Measurements from ENCODE around the gene SEC14L5.

SEC14L5 gene

DNA sequence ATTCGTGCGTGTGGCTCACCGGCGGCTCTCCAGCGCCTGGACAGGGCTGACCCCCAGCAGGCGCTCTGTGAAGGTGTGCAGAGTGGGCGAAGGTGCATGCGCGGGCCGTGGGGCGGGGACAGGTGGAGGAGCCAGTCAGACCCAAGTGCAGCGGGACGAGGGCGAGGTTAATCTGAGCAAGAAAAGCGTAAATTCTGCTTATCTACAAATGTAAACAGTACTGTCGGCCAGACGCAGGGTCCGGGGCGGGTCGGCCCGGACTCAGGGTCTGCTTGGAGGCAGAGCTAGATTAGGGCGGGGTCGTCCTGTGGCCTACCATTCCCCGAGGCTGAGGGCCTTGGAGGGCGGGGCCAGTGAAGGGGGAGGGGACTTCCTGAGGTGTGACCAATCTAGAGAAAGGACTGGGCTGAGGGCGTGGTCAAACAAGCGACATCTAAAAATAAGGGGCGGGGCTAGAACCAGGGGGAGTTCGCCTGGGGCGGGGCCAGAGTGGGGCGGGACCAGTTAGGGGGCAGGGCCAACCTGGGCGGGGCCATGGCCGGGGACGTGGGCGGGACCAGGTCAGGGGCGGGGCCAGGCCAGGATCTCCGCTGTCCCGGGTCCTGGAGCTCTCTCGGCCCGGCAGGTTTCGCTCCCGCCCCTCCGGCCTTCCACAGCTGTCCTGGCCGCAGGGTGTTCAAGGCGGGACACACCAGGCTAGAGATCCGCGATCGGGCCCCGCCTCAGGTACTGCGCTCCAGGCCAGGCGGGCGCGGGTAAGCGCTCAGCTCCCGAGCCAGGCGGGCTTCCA is at the start of gene SEC14L5:
SEC14L5 (plus strand) TSS at position 611 of the 790 bp plus-strand sequence. CDS start 994 bp downstream, outside the sequence.
- TF ChIP-seq, protein P1, sequence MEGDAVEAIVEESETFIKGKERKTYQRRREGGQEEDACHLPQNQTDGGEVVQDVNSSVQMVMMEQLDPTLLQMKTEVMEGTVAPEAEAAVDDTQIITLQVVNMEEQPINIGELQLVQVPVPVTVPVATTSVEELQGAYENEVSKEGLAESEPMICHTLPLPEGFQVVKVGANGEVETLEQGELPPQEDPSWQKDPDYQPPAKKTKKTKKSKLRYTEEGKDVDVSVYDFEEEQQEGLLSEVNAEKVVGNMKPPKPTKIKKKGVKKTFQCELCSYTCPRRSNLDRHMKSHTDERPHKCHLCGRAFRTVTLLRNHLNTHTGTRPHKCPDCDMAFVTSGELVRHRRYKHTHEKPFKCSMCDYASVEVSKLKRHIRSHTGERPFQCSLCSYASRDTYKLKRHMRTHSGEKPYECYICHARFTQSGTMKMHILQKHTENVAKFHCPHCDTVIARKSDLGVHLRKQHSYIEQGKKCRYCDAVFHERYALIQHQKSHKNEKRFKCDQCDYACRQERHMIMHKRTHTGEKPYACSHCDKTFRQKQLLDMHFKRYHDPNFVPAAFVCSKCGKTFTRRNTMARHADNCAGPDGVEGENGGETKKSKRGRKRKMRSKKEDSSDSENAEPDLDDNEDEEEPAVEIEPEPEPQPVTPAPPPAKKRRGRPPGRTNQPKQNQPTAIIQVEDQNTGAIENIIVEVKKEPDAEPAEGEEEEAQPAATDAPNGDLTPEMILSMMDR (IDR thresholded peaks at IDR 0.05; ENCODE audit: insufficient read depth, low read depth, low read length, missing control alignments): no peak
- peak within 1 kb of the TSS; percentile 64 for H3K4me3 ChIP-seq (ENCODE audit: low read length)
- DNase-seq (ENCODE audit: low read depth): peak; percentile 98

DNA sequence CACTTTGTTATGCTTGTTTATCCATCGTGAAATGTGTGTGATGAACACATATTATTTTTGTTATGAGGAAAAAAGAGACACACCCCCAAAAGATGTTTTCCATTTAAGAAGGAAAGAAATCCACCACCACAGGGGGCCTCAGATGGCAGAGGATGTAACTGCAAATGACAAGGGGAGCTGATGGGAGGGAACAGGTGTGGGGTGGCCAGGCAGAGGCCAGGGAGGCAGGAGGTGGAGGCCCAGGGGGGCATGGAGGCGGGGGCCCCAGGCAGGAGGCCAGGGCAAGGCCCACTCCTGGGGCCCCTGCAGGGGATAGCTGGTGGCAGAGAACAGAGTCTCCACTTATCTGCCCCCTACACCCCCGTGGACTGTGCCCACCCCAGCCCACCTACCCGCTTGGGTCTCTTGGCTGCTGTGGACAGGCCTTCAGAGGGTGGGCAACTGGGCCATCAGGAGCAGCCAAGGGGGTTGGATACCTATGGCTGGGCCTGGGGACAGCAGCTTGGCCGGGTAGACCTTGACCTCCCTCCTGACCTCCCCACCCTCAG is 49.2 kb upstream of the SEC14L5 start:
- TF ChIP-seq, protein P1 (IDR thresholded peaks at IDR 0.05; ENCODE audit: insufficient read depth, low read depth, low read length, missing control alignments): no peak
- no peak overlapping the region for H3K4me3 ChIP-seq (ENCODE audit: low read length)
- DNase-seq (ENCODE audit: low read depth): no peak

DNA sequence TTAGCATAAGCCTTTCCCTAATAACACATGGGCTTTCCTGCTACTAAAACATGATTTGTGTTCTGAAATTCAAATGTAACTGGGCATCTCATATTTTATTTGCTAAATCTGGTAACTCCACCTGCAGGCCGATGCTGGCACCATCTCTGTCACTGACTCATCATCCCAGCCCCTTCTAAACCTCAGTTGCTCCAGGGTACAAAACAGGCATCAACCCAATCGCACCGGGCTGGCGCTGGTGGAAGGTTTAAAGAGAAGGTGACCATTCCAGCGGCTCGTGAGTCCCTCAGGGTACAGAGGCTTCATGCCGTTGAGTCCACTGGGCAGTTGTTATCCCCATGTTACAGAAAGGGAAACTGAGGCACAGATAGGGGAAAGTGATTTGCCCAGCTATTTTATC is 48.3 kb upstream of the SEC14L5 start:
- DNase-seq (ENCODE audit: low read depth): peak; percentile 13
- TF ChIP-seq, protein P1 (IDR thresholded peaks at IDR 0.05; ENCODE audit: insufficient read depth, low read depth, low read length, missing control alignments): peak; percentile 12

DNA sequence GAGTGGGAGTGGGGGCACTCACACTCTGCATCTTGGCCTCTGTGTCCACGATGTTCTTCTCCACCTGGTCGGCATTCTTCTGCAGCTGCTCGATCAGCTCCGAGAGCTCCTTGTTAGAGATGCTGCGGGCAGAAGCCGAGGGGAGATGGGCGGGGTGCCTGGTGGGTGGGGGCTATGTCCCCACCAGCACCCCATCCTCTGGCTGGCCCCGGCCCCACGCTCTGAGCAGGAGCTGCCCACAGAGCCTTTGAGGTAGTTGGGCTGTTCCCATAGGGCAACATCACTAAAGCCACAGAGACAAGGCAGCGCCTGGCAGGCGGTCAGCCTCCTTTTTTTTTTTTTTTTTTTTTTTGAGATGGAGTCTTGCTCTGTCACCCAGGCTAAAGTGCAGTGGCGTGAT is 47.3 kb upstream of the SEC14L5 start:
- H3K4me3 ChIP-seq (ENCODE audit: low read length): no peak overlapping the region
- DNase-seq (ENCODE audit: low read depth): no peak
- TF ChIP-seq, protein P1 (IDR thresholded peaks at IDR 0.05; ENCODE audit: insufficient read depth, low read depth, low read length, missing control alignments): no peak

More for the DNA sequence above, 48.3 kb upstream of the SEC14L5 start:
- no peak overlapping the region for H3K4me3 ChIP-seq (ENCODE audit: low read length)

DNA sequence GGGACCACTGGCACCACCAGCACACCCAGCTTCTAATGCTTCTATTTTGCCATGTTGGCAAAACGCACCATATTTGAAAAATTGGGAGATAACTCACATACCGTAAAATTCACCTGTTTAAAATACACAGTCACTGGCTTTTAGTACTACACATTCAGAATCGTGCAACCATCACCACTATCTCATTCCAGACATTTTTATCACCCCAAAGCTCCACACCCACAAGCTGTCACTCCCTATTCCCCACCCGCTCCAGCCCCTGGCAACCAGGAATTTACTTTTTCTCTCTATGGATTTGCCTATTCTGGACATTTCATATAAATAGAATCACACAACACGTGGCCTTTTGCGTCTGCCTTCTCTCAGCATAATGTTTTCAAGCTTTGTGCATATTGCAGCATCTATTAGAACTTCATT is 46.2 kb upstream of the SEC14L5 start:
- peak; percentile 48 for DNase-seq (ENCODE audit: low read depth)
- TF ChIP-seq, protein P1 (IDR thresholded peaks at IDR 0.05; ENCODE audit: insufficient read depth, low read depth, low read length, missing control alignments): no peak
- no peak overlapping the region for H3K4me3 ChIP-seq (ENCODE audit: low read length)

DNA sequence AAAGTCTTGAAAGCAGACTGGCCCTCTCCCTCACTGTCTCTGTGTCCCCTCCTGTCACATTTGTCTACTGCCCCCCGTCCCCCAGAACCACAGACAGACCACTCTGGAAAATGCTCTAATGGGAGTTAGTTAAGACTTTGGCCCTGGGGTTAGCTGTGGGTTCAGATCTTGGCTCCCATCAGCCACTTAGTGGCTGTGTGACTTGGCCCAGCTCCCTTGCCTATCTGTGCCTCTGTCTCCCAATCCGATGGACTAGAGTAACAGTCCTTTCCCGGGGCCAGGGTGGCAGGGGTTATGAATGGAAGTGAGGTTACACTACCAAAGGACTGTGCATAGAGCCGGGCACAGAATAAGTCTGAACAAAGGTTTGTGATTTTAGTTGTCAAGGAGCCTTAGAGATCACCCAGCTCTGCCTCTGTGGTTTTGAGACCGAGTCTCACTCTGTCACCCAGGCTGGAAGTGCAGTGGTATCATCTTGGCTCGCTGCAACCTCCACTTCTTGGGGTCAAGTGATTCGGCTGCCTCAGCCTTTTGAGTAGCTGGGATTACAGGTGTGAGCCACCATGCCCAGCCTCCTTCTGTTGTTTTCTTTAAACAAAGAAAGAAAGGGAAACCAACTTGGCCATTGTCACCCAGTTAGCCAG is 44.9 kb upstream of the SEC14L5 start:
- no peak for DNase-seq (ENCODE audit: low read depth)
- TF ChIP-seq, protein P1 (IDR thresholded peaks at IDR 0.05; ENCODE audit: insufficient read depth, low read depth, low read length, missing control alignments): no peak
- H3K4me3 ChIP-seq (ENCODE audit: low read length): no peak overlapping the region
